ENCODE results near the gene PRR7. TPM values are rescaled to one million over a fixed set of nuclear protein-coding genes. Genes with fewer than 3 reads are reported as not detected.

The PRR7 gene
- polyA plus RNA-seq, 1 donor from 2014 or later = 46.6 TPM

- H3K27me3 ChIP-seq (ENCODE audit: insufficient read depth, low read depth, low read length) = peaks cover 42% of the 10 kb centered on the region
- H3K27ac ChIP-seq (ENCODE audit: low read length) = no peak overlapping the region
- peak overlapping the region; percentile 65 for H3K4me3 ChIP-seq (ENCODE audit: low read length)
Observed at GRCh38 chr5:177404641-177405179, 41.9 kb upstream of the PRR7 start.

GRCh38 chr5:177405312-177405711 is 41.3 kb upstream of the PRR7 start:
- Histone ChIP-seq H3K27me3 (ENCODE audit: insufficient read depth, low read depth, low read length) (peaks cover 42% of the 10 kb centered on the region), H3K36me3 (ENCODE audit: insufficient read depth, low read length) (no peaks in the 10 kb centered on the region), H3K4me2 (ENCODE audit: low read length) (no peak overlapping the region), H3K9ac (ENCODE audit: low read length) (peak overlapping the region; percentile 55), H3K9me2 (ENCODE audit: insufficient read depth, low read length) (no peaks in the 10 kb centered on the region), H3K9me3 (ENCODE audit: low read length) (no peaks in the 10 kb centered on the region), H3F3A (ENCODE audit: insufficient read depth, low read length, poor library complexity, severe bottlenecking) (no peaks in the 10 kb centered on the region), H3K79me2 (replicated peaks; ENCODE audit: insufficient read depth, low read length) (no peaks in the 10 kb centered on the region), H4K20me1 (ENCODE audit: insufficient read depth) (no peaks in the 10 kb centered on the region), H3K4me3 (ENCODE audit: low read length) (no peak overlapping the region), H2AFZ (ENCODE audit: low read depth, low read length) (no peak overlapping the region), H3K27ac (ENCODE audit: low read length) (no peak overlapping the region)
- TF ChIP-seq MXI1 (conservative IDR thresholded peaks at IDR 0.05; ENCODE audit: poor library complexity, severe bottlenecking) (no peak), POLR2AphosphoS5 (IDR thresholded peaks at IDR 0.05) (no peak), TAF1 (IDR thresholded peaks at IDR 0.05; ENCODE audit: low read depth) (no peak), EP300 (conservative IDR thresholded peaks at IDR 0.05; ENCODE audit: poor library complexity, severe bottlenecking) (no peak), CTCF (IDR thresholded peaks at IDR 0.05; ENCODE audit: poor library complexity, severe bottlenecking) (no peak), RAD21 (conservative IDR thresholded peaks at IDR 0.05) (no peak), REST (IDR thresholded peaks at IDR 0.05; ENCODE audit: borderline replicate concordance) (no peak), SMC3 (conservative IDR thresholded peaks at IDR 0.05; ENCODE audit: poor library complexity) (no peak), EZH2 (IDR thresholded peaks at IDR 0.05; ENCODE audit: borderline replicate concordance, insufficient read depth, low read length, poor library complexity, severe bottlenecking) (no peak)

More at GRCh38 chr5:177404641-177405179, 41.9 kb upstream of the PRR7 start:
- Histone ChIP-seq H3K9me3 (ENCODE audit: low read length) (no peaks in the 10 kb centered on the region), H4K20me1 (ENCODE audit: insufficient read depth) (no peaks in the 10 kb centered on the region), H3K9me2 (ENCODE audit: insufficient read depth, low read length) (no peaks in the 10 kb centered on the region), H3K9ac (ENCODE audit: low read length) (peak overlapping the region; percentile 55), H2AFZ (ENCODE audit: low read depth, low read length) (no peak overlapping the region), H3F3A (ENCODE audit: insufficient read depth, low read length, poor library complexity, severe bottlenecking) (no peaks in the 10 kb centered on the region), H3K36me3 (ENCODE audit: insufficient read depth, low read length) (no peaks in the 10 kb centered on the region), H3K79me2 (replicated peaks; ENCODE audit: insufficient read depth, low read length) (no peaks in the 10 kb centered on the region), H3K4me2 (ENCODE audit: low read length) (no peak overlapping the region)
- peak; percentile 12 for TF ChIP-seq CTCF (IDR thresholded peaks at IDR 0.05; ENCODE audit: poor library complexity, severe bottlenecking)
- peak; percentile 3 for TF ChIP-seq MXI1 (conservative IDR thresholded peaks at IDR 0.05; ENCODE audit: poor library complexity, severe bottlenecking)
- no peak for TF ChIP-seq EZH2 (IDR thresholded peaks at IDR 0.05; ENCODE audit: borderline replicate concordance, insufficient read depth, low read length, poor library complexity, severe bottlenecking)
